AG09309 (cell line): ENCODE results near the gene PLD1.
A peak's percentile ranks its signal among the peaks of the same experiment; 100 is the strongest.

Experiments used
- DNase-seq: peaks from one replicate; pipeline ENCODE4 v3.0.0-alpha.2; 2010; ENCODE audit warnings: low read depth
- H3K4me3 ChIP-seq: 2 replicates; pipeline ENCODE4 v1.5.1; 2011; ENCODE audit warnings: mild to moderate bottlenecking, low read depth, low read length, moderate library complexity; ENCODE audit not compliant: control insufficient read depth
- CTCF ChIP-seq: IDR thresholded peaks from 2 replicates; pipeline ENCODE4 v1.5.1; 2011; ENCODE audit warnings: mild to moderate bottlenecking, low read depth, low read length, inconsistent platforms; ENCODE audit not compliant: insufficient read depth, control insufficient read depth; ENCODE audit errors: missing control alignments

The PLD1 gene

GRCh38 chr3:171805687-171806086 is 4.6 kb downstream of the PLD1 start:
- no peak for TF ChIP-seq CTCF
- DNase-seq = no peak
- H3K4me3 ChIP-seq = no peak overlapping the region

- TF ChIP-seq CTCF = no peak
- DNase-seq = no peak
- no peak overlapping the region for H3K4me3 ChIP-seq
Observed at GRCh38 chr3:171804618-171805389, 5.5 kb downstream of the PLD1 start.

DNA sequence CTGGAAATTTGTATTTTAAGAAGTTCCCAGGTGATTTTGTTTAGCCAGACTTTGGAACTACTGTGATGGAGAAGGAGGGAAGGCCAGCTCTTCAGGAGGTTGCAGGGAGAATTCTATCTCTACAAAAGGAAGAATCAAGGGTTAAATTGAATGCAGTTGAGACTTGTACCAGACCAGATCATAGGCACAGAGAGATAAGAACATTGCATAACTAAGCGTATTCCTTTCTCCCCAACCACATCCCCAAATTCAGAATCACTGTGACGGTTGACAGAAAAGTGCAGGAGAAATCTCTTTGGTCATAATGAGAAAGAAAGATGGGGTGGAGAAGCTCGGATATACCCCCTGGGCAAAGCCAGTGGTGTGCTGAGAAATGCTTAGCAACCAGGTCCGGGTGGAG is 7.2 kb downstream of the PLD1 start:
- no peak for DNase-seq
- no peak overlapping the region for H3K4me3 ChIP-seq
- TF ChIP-seq CTCF = no peak

DNA sequence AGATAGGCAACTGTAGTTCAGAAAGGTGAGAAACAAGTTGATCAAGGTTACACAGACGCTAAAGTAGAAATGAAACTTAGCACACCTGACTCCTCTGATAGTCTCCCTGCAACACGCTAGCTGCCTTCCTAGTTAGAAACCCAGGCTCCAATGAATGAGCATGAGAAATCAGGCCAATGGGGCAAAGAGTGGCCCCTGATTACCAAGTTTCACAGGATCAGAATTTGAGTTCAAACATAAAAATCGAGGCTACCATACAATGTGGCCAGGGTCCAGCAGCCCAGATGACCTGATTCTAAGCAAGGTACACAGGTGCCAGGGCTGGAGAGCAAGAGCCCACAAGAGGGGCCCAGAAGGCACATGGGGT is 7.7 kb downstream of the PLD1 start:
- DNase-seq = no peak
- TF ChIP-seq CTCF = no peak
- H3K4me3 ChIP-seq = no peak overlapping the region

GRCh38 chr3:171801738-171802589 is 8.3 kb downstream of the PLD1 start:
- H3K4me3 ChIP-seq = no peak overlapping the region
- TF ChIP-seq CTCF = no peak
- peak; percentile 92 for DNase-seq

DNA sequence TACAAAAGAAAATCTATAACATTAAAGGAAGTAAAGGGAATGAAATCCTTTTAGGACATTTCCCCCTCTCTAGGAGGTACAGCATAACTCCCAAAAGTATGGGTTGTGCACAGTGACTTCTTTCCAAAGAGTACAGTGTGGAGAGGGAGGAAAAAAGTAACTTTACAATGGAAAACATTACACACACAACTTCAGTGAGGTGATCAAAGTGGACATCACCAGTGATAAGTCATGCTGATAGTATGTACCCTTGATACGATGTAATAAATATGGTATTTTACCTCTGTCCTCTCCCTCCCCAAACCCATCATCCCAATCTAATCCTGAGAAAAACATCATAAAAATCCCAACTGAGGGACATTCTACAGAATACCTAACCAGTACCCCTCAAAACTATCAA is 10.8 kb downstream of the PLD1 start:
- H3K4me3 ChIP-seq = no peak overlapping the region
- no peak for TF ChIP-seq CTCF
- DNase-seq = no peak

DNA sequence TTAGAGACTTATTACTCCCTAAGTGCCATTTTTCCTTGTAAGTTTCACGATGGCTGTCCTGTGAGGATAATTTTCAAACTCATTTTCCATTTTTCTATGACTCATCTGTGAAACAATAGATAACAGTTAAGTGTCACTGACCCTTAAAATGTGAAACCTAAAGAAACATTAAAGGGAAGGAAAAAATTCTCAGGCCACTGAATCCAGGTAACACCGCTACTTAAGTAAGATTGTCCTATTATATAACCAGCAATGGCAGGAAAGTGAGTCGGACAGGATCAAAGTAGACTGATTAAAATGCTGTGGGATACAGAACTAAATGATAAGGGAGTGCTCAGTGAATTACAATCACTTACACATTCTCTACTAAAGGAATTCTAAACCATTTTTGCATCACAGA is 12.4 kb downstream of the PLD1 start:
- no peak for DNase-seq
- no peak overlapping the region for H3K4me3 ChIP-seq
- no peak for TF ChIP-seq CTCF
